HG03520 (cell line): ENCODE results near the gene BTNL9.
"Not testable (repeated sequence)": the region's sequence is repeated elsewhere in the genome, so short reads cannot be mapped to it uniquely, and the experiment has no call there.

Experiments used
- ATAC-seq: cut with Tn5 transposase; IDR thresholded peaks from one replicate; pipeline ENCODE4 v1.9.1; 2021; ENCODE audit warnings: mild to moderate bottlenecking, moderate library complexity; ENCODE audit not compliant: unreplicated experiment

Gene BTNL9

DNA sequence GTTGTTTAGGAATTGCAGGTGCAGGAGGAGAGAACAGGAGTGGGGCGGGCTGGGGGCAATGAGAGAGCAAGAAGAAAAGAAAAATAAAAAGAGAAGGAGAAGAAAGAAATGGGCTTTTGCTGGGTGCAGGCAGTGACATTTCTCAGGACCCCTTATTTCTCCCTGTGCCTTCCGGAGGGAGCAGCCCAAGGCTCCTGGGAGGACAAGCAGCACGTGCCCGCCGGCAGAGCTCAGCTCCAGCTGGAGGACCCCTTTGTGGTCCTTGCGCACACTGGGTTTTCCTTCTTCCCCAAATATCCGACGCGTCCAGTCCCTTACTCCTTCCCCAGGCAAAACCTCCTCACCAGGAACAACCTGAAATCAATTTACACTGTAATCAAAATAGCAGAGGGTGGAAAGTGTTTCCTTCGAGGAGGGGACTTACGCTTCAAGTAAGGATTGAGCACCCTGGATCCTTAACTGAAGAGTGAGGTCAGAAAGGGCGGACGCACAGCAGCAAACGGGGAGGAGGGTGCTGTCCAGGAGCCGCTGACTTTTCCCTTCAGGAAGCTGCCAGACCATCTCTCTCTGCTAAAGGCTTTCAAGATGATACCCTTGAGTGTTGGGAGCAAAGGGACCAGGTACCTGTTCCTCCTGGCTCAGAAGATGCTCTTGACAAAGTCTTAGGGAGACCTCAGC is 2.1 kb downstream of the BTNL9 start:
- ATAC-seq, result no peak

DNA sequence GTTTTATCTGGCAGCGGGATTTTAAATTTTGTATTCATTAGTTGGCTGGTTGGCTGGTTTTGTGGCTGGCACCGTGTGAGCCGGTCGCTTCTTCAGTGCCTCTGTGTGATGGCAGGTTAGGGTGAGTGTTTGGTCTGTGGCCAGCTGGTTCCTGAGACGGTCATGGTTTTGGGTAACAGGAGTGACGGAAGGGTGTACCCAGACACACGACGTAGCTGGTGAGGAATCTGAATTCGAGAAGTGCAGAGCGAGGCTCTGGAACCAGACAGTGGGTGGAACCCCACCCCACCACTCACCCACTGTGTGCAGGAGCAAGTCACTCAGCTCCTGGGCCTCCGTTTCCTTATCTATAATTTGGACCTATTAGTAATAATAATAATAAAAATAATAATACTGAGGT is 2.7 kb downstream of the BTNL9 start:
- ATAC-seq, result no peak

DNA sequence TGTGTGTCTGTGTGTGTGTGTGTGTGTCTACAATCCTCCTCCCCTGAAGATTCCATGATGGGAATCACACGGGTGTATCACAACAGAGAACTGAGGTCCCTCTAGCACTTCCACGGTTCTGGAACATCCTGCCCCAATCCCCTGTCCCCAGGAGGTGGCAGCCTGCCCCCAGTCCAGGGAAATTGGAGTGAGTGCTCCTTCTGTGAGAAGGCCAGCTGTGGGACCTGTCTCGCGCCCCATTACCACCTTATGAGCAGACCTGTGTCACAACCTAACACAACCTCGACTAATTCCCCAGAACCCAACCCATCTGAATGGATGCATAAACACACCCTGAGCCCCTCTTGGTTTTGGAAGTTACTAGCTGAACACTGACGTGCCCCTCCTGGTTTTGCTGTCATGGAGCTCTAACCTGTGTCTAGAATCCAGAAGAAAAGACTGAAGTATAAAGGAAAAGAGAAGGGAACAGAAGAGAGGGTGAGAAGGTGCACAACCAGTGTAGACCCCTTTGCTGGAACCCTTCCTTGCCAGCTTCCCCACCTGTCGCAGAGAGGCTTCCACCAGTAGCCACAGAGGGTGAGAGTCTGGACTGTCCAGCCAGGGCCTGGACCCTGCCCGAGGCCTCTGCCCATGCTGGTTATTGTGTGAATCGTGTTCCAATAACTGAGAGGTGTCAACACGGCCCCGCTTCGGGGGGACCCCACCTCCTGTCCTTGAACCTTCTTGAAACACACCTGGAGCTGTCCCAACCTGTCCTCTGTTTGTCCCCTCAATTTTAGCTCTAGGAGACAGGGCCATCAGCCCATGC is 3.4 kb downstream of the BTNL9 start:
- ATAC-seq, result no peak

DNA sequence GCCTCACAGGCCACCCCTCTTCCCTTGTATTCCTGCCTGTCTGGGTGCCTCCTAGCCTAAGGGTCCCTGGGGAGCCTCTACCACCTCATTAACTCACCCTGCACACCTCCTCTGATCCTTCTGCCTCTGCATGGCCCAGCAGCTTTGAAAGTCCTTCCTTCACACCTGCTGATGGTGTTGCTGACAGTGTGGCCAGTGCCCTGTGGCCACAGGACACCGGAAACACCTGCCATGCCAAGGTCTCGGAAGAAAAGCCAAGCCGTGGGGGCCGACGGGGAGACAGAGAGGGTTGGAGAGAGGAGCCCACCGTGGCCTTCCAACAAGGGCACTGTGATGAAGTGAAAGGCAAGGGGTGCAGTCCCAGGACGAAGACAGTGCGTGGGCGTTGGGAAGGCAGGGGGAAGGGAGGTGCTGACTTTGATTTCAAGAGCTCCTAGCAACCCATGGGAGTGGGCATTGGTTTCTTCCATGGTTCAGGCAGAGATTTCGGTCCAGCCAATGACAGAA is 4.1 kb downstream of the BTNL9 start:
- ATAC-seq, result no peak

DNA sequence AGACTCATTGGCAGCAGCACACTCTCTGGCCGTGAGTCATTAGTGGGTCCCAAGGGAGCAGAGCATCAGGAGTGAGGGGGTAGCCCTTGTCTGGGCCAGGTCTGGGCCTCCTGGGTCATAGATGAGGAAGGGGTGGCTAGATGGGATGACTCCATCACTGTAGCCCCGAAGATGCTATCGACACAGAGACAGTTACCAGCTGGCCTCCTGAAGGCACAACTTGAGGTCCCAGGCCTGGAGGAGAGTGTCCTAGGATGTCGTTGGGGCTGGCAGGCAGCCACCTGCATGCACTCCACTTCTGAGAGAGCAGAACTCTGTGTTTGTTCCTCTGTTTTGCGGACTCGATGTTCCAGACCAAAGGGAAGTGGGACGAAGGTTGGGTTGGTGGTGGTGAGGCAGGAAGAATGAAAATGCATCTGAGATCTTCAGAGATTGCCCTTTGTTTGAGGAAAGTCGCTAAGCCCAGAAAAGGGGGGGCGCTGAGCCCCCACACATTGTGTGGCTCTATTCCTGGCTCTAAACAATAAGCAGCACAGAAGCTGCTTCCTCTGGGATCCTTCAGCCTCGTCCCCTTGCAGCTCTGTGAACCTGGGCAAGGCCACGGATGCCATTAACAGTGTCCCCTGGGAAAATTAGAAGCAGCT is 4.7 kb downstream of the BTNL9 start:
- no peak for ATAC-seq

DNA sequence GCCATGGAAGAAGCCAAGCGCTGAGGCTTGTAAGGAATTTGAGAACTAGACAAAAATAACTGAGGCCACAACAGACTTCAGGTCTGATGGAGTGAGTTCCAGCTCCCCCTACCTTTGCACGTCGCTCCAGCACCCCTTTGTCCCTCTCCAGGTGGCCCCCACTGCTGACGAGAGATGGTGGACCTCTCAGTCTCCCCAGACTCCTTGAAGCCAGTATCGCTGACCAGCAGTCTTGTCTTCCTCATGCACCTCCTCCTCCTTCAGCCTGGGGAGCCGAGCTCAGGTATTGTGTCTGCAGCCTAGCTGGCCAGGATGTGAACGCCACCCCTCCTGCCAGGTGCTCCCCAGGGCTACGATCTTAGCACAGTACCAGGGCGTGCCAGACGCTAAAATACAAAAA is 5.2 kb downstream of the BTNL9 start:
- ATAC-seq, result no peak

DNA sequence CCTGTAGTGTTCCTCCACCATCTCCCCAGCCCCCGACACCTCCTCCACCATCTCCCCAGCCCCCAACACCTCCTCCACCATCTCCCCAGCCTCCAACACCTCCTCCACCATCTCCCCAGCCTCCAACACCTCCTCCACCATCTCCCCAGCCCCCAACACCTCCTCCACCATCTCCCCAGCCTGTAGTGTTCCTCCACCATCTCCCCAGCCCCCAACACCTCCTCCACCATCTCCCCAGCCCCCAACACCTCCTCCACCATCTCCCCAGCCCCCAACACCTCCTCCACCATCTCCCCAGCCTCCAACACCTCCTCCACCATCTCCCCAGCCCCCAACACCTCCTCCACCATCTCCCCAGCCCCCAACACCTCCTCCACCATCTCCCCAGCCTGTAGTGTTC is 5.8 kb downstream of the BTNL9 start:
- not testable (repeated sequence) for ATAC-seq

DNA sequence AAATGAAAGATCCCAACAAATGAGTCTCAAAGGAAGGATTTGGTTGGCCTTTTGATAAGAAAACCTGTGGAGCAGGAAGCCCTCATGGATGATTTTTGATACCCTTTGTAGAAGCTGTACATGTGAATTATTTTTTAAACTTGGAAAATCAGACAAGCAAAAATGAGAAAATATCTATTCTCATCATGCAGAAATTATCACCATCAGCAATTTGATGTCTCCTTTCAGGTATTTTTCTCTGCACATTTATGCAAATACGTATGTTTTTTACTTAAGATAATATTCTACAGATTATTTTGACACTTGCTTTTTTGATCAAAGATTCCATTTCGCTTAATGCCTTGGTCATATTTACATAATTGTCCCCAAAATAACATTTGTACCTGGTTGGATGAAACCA is 7.2 kb downstream of the BTNL9 start:
- ATAC-seq, result no peak

DNA sequence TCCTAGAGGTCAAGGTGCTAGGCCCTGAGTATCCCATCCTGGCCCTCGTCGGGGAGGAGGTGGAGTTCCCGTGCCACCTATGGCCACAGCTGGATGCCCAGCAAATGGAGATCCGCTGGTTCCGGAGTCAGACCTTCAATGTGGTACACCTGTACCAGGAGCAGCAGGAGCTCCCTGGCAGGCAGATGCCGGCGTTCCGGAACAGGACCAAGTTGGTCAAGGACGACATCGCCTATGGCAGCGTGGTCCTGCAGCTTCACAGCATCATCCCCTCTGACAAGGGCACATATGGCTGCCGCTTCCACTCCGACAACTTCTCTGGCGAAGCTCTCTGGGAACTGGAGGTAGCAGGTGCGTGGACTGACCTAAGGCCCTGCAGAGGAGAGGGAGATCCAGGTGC is 7.9 kb downstream of the BTNL9 start:
- ATAC-seq, result no peak

DNA sequence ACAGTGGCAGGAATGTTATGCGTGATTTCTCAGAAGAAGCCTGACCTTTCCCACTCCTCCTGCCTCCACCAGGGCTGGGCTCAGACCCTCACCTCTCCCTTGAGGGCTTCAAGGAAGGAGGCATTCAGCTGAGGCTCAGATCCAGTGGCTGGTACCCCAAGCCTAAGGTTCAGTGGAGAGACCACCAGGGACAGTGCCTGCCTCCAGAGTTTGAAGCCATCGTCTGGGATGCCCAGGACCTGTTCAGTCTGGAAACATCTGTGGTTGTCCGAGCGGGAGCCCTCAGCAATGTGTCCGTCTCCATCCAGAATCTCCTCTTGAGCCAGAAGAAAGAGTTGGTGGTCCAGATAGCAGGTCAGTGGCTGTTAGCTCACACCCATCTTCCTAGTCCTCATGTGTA is 9.9 kb downstream of the BTNL9 start:
- ATAC-seq, result no peak

DNA sequence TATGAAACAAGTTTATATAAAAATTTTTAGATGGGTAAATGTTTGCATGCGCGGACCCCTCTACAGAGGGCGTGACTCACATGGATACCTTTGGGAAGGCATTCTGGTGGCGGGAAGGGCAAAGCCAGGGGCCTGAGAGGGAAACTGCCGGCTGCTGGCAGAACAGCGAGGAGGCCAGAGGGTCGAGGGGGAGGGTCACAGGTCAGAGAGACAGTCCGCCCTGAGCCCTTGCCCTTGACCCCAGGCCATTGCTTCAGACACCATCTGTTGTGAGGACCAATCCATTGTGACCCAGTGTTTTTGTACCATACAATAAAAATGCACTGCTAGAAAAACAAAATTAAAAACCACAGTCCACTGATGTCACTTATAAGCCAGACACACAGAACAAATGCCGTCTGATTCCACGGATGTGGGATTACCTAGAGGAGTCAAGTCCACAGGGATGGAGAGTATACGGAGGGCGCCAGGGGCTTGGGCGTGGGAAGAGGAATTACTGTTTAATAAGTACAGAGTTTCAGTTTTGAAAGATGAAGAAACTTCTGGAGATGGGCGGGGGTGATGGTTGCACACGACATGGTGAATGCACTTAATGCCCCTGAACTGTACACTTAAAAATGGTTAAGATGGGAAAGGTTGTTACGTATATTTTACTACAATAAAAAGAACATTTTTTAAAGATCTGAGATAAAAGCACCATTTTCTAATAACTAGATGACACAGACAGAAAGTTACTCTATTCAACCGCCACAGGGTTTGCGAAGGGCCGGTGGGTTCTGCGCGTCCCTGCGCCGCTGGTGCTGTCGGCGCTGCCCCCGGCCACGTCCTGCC is 12.0 kb downstream of the BTNL9 start:
- ATAC-seq, result no peak

DNA sequence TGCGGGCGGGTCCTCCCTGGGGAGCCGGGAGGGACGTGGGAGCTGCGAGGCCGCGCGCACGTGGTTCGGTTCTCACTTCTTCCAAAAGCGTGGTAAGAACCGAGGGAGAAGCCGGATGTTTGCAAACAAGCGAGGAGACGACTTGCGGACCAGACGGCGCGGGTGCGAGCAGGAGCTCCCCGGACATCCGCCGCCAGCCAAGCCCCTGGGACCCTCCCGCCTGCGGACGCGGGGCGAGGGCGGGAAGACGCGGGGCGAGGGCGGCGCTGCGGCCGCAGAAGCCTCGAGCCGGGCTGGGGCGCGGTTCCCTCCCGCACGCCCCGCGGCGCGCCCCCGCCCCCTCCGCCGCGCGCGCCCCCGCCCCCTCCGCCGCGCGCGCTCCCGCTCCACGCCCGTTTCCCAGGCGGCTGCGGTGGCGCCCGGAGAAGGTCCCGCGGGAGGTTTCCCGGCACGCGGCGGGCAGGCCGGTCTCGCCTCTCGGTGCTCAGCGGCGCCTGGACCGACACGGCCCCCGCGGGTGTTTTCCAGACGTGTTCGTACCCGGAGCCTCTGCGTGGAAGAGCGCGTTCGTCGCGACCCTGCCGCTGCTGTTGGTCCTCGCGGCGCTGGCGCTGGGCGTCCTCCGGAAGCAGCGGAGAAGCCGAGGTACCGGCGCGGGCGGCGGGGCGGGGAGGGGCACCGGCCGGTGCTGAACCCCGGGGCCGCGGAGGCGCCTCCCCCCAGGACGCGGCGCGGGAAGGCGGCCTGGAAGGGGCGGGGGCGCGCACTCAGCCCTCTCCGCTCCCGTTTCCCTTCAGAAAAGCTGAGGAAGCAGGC is 12.8 kb downstream of the BTNL9 start:
- ATAC-seq, result no peak

DNA sequence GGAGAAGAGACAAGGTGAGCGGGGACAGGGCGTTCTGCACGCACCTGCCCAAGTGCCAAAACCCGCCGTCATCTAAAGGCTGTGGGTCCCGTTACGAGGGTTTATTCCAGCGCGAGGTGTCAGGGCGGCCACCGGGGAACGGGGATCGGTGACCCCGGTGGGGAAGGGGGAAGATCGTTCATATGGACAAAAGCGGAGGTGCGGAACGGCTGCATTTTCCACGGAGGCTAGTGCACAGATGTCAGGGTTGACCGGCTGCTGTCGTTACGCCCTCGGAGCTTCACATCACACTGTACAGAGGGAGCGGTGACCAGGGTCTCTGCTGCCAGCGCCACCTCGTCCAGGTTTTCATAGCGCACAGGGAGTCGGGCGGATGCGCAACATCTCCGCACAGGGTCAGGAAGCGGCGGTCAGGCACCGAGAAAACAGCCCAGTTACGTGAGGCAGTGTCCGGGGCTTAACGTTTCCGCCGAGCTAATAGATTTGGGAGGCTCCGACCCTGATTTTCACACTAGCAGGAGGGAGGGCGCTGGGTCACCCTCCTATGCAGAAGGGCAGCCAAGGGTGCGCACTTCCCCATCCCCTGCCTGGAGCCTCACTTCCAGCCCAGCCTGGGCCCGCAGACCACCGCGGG is 13.5 kb downstream of the BTNL9 start:
- ATAC-seq, result no peak

DNA sequence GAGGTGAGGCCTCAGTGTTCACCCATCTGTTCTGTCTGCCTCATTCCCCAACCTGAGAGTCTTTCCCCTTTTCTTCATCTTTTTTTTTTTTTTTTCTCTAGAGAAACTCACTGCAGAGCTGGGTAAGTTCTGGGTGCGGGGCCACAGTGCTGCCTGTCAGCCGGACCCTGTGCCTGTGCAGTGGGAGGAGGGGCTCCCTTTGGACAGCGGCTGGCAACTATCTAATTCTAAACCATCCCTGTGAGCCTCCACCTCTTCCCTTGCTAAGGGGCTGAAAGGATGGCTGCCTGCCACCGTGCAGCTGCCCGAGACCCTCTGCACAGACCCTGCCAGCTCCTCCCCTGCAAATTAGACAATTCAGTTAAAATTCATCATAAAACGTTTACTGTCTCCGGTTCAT is 14.1 kb downstream of the BTNL9 start:
- ATAC-seq, result no peak

DNA sequence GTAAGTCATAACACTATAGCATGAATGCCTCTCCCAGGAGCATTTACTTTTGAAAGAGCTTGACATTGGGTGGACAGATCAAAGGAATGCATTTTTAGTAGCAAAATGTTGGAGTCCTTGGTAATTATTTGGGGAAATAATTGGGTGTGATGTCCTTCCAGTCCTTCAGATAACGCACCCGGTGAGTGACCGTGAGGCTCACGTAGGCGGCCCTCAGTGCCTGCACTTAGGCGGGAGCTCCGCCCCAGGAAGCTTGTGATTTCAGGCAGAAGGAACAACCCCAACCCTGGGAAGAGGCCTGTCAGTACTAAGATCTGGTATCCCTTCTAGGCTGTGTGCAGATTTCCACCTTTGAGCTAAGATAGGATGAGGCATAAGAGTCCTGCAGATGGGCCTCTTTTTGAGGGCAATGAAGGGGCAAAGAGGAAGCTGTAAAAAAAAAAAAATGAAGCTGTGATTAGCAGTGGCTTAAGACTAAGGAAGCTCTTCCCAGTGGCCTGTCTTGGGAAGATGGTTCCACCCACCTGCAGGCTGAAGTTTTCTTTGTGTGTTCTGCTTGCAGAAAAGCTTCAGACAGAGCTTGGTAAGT is 14.9 kb downstream of the BTNL9 start:
- ATAC-seq, result no peak

DNA sequence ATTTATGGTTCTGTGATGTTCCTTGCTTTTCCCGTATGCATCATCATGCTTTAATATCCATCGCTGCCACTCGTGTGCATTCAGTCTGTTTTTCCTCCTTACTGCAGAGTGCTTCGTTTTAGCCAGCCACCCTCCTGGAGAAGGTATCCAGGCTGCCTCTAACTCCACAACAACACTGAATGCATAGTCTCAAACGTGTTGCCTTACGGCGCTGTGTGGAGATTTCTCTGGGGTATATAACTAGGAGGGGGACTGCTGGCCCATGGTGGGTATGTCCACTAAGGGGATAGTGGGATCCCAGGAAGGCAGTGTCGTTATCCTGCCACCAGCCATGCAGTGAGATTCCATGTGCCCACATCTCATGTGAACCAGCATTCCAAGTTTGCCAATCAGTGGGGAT is 16.4 kb downstream of the BTNL9 start:
- no peak for ATAC-seq

DNA sequence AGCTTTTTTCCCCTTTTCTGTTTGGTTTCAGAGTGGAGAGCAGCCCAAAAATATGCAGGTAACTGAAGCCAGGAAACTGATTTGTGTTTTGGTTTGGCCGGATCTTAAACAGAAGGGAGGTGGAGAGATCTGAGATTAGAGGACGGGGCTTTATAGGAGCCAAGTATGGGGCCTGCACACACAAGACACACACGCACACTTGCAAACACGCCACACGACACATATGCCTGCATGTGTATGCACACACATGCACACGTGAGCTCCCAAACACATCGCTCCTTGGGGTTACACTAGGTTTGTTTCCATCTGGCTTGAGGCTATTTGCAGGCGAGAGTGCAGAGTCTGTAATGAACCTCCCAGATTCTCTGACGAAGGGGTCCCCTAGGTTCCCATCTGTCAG is 18.3 kb downstream of the BTNL9 start:
- no peak for ATAC-seq

DNA sequence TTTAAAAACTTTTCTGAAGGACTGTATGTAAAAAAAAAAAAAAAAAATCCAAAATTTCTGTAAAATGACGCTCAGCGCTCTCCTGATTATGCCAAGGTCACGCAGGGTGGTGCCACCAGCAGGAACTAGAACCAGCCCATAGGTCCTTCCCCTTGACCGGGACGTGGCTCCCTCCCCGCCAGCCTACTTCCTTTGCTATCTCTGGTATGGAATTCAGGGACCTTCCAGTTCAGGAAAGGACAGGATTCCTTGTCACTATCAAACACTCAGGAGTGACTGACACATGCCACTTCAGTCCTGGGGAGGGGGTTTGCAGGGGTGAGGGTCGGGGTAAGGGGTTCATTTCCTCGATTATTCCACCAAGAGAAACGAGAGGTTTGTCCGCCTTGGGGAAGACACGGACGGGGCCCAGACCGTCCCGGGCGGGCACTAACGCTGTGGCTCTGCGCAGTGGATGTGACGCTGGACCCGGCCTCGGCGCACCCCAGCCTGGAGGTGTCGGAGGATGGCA is 18.8 kb downstream of the BTNL9 start:
- ATAC-seq, result no peak
